ENCODE results near the gene MPST.

- TF ChIP-seq, protein P1, sequence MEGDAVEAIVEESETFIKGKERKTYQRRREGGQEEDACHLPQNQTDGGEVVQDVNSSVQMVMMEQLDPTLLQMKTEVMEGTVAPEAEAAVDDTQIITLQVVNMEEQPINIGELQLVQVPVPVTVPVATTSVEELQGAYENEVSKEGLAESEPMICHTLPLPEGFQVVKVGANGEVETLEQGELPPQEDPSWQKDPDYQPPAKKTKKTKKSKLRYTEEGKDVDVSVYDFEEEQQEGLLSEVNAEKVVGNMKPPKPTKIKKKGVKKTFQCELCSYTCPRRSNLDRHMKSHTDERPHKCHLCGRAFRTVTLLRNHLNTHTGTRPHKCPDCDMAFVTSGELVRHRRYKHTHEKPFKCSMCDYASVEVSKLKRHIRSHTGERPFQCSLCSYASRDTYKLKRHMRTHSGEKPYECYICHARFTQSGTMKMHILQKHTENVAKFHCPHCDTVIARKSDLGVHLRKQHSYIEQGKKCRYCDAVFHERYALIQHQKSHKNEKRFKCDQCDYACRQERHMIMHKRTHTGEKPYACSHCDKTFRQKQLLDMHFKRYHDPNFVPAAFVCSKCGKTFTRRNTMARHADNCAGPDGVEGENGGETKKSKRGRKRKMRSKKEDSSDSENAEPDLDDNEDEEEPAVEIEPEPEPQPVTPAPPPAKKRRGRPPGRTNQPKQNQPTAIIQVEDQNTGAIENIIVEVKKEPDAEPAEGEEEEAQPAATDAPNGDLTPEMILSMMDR (IDR thresholded peaks at IDR 0.05) = no peak
- TF ChIP-seq POLR2AphosphoS5 (IDR thresholded peaks at IDR 0.05) (no peak), EP300 (IDR thresholded peaks at IDR 0.05) (no peak), POLR2A (IDR thresholded peaks at IDR 0.05) (no peak)
Observed at GRCh38 chr22:37063431-37064420, 44.2 kb downstream of the MPST start.
